ENCODE results near the gene NLRP4.
"Not testable (repeated sequence)": the region's sequence is repeated elsewhere in the genome, so short reads cannot be mapped to it uniquely, and the experiment has no call there.

The NLRP4 gene

DNA sequence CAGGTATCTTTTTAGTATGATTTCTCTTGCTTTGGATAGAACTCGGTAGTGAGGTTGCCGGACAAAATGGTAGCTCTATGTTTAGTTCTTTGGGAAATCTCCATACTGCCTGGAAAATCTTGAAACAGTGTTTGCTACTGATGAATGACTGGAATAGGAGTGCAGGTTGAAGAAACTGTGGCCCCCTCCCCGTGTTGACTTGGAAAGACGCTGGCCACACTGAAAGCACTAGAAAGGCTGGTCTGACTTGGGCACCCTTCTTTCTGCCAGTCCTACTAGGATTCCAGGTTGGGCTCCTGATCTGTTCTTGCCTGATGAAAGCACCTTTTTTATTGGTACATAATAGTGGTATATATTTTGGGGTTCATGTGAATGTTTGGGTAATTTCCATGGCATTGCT, 46.3 kb downstream of the NLRP4 start:
- no peak for DNase-seq

- DNase-seq = no peak
Observed at GRCh38 chr19:55898911-55899310, 62.6 kb downstream of the NLRP4 start.

DNA sequence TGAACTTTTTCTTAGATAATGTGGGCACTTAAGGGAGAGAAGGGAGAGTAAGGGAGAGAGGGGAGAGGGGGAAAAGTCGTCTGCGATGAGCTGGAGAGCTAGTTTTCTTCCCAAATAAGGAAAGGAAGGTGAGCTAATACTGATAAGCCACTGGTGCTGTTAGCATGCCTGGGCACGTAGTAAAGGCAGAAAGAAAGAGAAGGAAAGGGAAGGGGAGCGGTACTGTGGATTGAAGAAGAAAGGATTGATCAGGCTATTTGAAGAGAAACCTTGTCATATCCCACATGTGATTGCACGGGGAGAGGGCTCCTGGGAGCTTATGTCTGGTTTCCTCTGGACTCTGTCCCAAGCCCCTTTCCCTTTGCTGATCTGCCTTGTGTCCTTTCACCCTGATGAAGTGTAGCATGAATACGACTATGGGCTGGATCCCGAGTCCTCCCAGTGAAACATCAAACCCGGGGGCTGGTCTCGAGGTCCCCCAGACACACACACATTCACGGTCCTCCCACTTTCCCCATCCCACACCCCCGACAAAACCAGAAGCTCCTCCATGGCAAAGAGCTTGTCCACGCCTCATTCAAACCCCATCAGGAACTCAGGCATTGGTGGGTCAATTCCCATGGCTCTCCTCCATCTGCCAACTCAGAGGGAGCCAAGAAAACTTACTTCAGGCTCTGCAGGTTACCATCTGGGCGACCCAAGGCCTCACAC, 65.2 kb downstream of the NLRP4 start:
- DNase-seq = no peak

GRCh38 chr19:55902080-55902751, 65.9 kb downstream of the NLRP4 start:
- DNase-seq = no peak

- no peak for DNase-seq
Observed at GRCh38 chr19:55907286-55907685, 70.9 kb downstream of the NLRP4 start.

GRCh38 chr19:55907746-55908145, 71.4 kb downstream of the NLRP4 start:
- no peak for DNase-seq

DNA sequence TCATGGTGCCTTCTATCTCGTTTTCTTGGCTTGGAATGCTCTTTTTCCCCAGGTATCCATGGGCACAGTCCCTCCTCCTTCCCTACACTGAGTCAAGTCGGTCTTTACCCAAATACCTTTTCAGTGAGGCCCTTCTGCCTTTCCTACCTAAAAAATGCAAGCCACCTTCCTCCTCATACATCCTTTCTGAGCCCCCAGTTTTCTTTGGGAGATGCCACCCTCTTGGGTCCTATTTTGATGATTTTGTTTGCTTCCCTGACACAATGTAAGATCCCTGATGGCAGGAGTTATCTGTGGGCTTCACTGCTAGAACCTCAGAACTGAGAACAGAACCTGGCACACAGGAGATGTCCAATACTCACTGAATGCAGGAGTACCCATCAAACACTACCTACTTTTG, 73.5 kb downstream of the NLRP4 start:
- no peak for DNase-seq

GRCh38 chr19:55912916-55913315, 76.6 kb downstream of the NLRP4 start:
- no peak for DNase-seq

DNA sequence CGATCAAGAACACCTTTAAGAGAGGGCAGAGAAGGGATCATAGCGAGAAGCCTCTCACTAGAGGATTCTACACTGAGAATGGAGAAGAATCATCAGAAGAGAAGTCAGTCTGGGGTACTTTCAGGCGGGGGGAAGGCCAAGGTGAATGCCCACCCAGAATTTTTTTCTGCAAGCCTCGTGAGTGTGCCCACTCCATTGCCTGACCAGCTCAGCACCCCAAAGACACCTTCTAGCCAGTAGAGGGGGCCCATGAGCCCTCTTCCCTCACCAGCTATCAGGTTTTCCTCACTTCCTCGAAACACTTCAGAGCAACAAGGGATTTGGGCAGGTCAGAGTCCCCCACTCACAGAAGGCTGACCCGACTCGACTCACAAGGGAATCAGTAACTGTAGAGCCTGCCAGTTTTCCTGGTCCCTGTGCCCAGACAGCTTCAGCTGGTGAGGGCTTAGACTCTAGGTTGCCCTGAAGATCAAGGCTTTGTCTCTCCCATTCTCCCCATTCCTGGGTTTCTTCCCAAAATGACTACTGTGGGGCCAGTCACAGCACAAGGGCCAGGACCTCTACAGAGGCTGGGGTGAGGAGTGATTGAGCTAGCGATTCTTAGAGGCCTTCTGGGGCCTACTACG, 77.4 kb downstream of the NLRP4 start:
- no peak for DNase-seq

DNA sequence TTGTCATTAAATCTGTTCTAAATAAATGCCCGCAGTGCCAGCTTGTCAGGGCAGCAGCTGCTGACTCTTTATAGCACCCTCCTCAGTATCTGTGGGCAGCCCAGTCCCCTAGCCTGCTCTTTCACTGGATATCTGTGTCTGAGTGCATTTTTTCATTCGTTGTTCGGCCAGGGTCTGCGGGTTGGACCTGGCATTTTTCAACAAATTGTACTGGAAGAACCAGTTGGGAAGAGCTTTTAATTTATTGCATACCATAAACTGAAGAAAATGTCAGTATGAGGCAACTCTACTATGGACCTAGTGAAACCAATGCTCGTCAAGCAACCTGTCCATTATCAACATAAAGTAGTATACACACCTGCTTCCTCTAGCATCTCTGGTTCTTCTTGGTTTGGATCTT, 87.2 kb downstream of the NLRP4 start:
- DNase-seq = no peak

DNA sequence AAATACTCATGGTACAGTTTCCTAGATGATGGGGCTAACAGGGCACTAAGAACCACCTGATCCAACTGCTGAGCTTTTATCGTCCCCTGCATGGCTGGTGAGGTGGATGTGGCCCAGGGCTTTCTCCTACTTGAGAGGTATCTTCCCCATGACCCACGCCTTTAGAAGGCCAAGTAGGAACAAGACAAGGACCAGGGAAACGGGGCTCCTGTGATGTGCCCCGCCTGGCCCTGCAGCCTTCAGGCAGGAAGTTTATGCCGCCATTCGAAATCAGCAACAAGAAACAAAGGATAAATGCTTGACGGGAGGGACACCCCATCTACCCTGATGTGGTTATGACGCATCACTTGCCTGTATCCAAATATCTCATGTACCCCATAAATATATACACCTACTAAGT, 91.7 kb downstream of the NLRP4 start:
- DNase-seq = no peak

DNA sequence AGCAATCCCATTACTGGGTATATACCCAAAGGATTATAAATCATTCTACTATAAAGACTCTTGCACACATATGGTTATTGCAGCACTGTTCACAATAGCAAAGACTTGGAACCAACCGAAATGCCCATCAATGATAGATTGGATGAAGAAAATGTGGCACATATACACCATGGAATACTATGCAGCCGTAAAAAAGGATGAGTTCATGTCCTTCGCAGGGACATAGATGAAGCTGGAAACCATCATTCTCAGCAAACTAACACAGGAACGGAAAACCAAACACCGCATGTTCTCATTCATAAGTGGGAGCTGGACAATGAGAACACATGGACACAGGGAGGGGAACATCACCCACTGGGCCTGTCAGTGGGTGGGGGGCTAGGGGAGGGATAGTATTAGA, 92.9 kb downstream of the NLRP4 start:
- DNase-seq = not testable (repeated sequence)

DNA sequence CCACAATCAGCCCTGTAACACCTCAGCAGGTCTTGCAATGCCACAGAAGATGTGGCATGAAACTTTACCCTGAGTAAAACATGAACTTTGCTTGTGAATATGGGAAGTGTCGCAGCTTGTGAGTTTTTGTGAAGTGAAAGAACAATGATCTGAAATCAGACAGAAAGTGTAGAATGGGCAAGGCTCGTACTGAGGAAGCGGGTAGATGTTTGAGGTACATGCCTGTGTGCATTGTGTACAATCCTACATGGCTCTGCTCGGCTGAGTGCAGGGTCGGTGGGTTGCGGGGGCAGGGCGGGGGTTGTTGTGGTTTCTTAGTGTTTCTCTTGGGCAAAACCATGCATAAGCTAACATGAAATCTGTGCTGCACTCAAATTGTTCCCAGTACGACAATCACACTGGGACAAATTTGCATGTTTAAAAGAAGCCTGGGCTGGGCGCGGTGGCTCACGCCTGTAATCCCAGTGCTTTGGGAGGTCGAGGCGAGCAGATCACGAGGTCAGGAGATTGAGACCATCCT, 94.7 kb downstream of the NLRP4 start:
- DNase-seq = no peak
